H4 (cell line): Measurements from ENCODE around the gene SLC27A5. TPM values are rescaled to one million over a fixed set of nuclear protein-coding genes. Genes with fewer than 3 reads are reported as not detected.
"Not testable (repeated sequence)": the region's sequence is repeated elsewhere in the genome, so short reads cannot be mapped to it uniquely, and the experiment has no call there.

Source experiments
- DNase-seq: peaks from one replicate; pipeline ENCODE4 v3.0.0-alpha.2; 2015; ENCODE audit warnings: low spot score
- total RNA-seq: library from RNA; depleted of rRNA; stranded (reverse); fragments of >200 nt; shearing (Covaris generic); gene quantifications from 2 replicates; pipeline ENCODE4 v1.2.3, GENCODE V29; 2014

SLC27A5 gene
- total RNA-seq, 1 experiment from 2014 or later, result 18.1 TPM

DNA sequence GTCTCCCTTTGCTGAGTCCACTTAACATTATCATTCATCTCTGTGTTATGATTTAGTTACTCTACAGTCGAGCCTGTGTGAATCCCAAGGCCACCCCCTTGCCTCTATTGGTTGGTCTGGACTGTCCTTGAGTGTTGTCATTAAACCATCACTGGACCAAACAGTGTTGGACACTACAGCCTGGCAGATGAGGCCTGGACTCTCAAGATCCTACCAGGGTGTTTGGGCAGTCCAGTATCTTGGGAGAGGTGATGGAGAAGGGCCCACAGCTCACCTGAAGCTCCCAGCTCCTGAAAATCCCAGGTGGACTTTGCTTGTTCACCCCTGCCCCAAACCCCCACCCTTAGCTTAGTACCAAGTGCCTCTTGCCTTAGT is 39.3 kb upstream of the SLC27A5 start:
- no peak for DNase-seq

- no peak for DNase-seq
Observed at GRCh38 chr19:58550362-58551122, 38.8 kb upstream of the SLC27A5 start.

DNA sequence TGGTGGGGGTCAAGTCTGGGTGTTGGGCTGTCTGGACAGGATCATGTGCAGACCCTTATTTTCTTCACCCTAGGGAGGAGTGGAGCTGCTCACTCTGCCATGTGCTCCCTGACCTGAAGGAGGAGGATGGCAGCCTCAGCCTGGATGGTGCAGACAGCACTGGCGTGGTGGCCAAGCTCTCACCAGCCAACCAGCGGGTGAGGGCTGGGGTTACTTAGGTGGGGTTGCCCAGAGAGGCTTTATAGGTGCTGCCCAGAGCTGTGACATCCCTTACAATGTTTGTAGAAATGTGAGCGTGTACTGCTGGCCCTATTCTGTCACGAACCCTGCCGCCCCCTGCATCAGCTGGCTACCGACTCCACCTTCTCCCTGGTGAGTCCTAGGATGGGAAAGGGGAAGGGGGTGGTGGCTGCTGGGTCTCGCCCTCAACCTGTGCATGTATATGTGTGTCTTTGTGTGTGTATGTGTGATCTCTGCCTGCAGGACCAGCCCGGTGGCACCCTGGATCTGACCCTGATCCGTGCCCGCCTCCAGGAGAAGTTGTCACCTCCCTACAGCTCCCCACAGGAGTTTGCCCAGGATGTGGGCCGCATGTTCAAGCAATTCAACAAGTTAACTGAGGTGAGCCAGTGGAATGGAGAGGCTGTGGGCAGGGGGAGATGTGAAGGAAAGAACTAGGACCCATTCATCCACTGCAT is 38.0 kb upstream of the SLC27A5 start:
- DNase-seq, result no peak

- no peak for DNase-seq
Observed at GRCh38 chr19:58548859-58549663, 37.3 kb upstream of the SLC27A5 start.

GRCh38 chr19:58547323-58548312 is 35.8 kb upstream of the SLC27A5 start:
- DNase-seq, result no peak

GRCh38 chr19:58546019-58546530 is 34.3 kb upstream of the SLC27A5 start:
- DNase-seq, result no peak

- DNase-seq, result no peak
Observed at GRCh38 chr19:58545286-58546018, 33.7 kb upstream of the SLC27A5 start.

DNA sequence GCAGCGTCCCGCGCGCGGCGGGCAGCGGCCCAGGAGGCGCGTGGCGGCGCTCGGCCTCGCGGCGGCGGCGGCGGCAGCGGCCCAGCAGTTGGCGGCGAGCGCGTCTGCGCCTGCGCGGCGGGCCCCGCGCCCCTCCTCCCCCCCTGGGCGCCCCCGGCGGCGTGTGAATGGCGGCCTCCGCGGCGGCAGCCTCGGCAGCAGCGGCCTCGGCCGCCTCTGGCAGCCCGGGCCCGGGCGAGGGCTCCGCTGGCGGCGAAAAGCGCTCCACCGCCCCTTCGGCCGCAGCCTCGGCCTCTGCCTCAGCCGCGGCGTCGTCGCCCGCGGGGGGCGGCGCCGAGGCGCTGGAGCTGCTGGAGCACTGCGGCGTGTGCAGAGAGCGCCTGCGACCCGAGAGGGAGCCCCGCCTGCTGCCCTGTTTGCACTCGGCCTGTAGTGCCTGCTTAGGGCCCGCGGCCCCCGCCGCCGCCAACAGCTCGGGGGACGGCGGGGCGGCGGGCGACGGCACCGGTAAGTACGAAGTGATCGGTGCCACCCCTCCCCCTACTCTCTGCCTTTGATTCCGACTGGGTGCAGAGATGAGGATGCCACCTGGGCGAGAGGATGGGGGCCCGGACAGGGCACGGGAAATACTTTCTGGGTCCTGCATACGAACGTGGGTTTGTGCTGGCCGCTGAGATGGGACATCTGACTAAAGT is 32.9 kb upstream of the SLC27A5 start:
- DNase-seq, result no peak

GRCh38 chr19:58543826-58544590 is 32.2 kb upstream of the SLC27A5 start, which contains the start of gene TRIM28:
TRIM28 (plus strand) TSS chr19:58544064; CDS start chr19:58544758, 694 bp downstream.
- DNase-seq, result peak; percentile 100

DNA sequence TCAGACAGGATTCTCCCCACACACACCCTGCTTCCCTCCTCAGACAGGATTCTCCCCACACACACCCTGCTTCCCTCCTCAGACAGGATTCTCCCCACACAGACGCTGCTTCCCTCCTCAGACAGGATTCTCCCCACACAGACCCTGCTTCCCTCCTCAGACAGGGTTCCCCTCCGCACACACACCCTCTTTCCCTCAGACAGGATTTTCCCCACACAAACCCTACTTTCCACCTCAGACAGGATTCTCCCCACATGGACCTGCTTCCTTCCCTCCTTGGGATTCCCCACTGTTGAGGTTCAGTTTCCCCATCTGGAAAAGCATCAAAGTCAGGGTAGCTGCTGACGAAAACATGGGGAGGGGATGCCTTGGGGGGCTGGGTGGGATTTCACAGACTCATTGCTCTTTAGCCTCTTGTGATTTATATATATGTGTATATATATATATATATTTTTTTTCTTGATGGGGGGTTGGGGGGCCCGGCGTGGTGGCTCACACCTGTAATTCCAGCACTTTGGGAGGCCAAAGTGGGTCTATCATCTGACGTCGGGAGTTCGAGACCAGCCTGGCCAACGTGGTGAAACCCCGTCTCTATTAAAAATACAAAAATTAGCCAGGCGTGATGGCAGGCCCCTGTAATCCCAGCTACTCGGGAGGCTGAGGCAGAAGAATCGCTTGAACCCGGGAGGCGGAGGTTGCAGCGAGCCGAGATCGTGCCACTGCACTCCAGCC is 31.0 kb upstream of the SLC27A5 start:
- DNase-seq, result not testable (repeated sequence)

- DNase-seq, result not testable (repeated sequence)
Observed at GRCh38 chr19:58539169-58539559, 27.4 kb upstream of the SLC27A5 start.

- no peak for DNase-seq
Observed at GRCh38 chr19:58538257-58539168, 26.7 kb upstream of the SLC27A5 start.

GRCh38 chr19:58536852-58537798 is 25.3 kb upstream of the SLC27A5 start:
- no peak for DNase-seq

GRCh38 chr19:58535857-58536256 is 24.1 kb upstream of the SLC27A5 start:
- no peak for DNase-seq

DNA sequence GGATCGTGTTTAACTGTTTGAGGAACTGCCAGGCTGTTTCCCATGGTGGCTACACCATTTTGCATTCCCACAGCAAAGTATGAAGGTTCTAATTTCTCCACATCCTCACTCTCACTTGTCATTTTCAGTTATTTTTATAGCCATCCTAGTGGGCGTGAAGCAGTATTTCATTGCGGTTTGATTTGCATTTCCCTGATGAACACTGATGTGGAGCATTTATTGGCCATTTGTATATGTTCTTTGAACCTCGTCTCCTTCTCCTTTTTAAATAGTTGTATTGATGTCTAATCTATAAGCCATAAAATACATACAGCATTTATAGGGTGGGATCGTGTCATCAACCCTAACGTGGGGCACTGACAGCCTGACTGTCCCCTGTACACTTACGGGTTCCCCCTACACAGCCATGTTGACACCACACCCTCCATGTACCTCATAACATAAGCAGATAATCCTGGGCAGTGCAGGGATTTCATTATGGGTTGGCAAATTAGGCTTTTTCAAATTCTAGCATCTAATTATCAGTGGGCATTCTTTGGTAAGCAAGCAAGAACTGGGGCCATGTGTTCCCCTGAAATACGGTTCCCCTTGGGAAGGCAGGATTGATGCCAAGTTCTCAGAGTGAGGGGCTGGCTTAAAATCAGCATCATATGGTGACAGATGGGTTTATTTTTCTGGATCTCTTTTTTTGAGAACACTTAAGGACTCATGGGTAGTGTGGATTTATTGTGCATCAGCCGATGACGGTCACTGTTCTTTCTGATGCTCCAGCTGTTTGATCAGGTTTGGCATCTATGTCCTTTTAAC is 19.4 kb upstream of the SLC27A5 start:
- no peak for DNase-seq
